Activated CD4-positive, CD25-positive, alpha-beta regulatory T cell treated with anti-CD3 and anti-CD28 coated beads, Interleukin-2, amount 50 U/mL, for 72 hours (primary cell): ENCODE data around the gene SYNDIG1.
"Not testable (repeated sequence)": the region's sequence is repeated elsewhere in the genome, so short reads cannot be mapped to it uniquely, and the experiment has no call there.

ENCODE experiments used
- DNase-seq: peaks from one replicate; pipeline ENCODE4 v3.0.0; 2021

Gene SYNDIG1

GRCh38 chr20:24616258-24617079 lies 147.0 kb downstream of the SYNDIG1 start:
- DNase-seq = no peak

- DNase-seq = no peak
Measured at GRCh38 chr20:24617080-24617432, 147.6 kb downstream of the SYNDIG1 start.

DNA sequence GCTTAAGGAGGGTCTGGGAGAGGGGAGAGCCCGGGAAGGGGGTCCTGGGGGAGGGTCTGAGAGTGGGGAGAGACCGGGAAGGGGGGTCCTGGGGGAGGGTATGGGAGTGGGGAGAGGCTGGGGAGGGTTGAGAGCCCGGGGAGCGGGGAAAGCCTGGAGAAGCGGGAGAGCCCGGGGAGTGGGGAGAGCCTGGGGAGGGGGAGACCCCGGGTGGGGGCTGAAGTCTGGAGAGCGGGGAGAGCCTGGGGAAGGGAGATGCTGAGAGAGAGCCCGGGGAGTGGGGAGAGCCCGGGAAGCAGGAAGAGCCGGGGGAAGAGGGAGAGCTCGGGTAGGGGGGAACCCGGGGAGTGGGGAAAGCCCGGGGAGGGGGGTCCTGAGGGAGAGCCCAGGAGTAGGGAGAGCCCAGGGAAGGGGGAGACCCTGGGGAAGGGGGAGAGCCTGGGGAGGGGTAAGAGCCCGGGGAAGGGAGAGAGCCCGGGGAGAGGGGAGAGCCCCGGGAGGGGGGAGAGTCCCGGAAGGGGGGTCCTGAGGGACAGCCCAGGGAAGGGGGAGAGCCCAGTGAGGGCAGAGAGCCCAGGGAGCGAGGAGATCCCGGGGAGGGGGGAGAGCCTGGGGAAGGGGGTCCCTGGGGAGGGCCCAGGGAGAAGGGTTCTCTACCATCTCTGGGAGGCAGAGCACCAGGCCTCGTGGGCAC lies 148.5 kb downstream of the SYNDIG1 start:
- no peak for DNase-seq

DNA sequence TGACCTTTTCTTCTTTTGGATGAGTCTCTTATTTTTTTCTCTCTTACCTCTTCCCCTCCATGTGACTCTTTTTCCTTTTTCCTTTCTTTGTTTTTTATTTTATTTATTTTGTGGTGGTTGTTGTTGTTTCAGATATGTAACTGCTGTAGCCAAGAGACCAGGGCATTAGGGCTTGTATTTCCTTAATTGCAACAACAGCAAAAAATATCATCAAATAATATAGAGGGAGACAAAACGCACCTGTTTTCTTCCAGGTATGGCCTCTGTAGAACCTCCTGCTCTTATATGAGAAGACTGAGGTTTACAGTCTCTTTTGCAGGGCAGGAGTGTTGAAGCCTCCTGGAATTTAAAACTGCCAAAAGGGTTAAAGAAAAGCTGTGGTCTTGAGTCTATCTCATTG lies 149.3 kb downstream of the SYNDIG1 start:
- DNase-seq = no peak

GRCh38 chr20:24619212-24619611 lies 149.8 kb downstream of the SYNDIG1 start:
- DNase-seq = no peak

GRCh38 chr20:24620937-24621519 lies 151.6 kb downstream of the SYNDIG1 start:
- DNase-seq = no peak

GRCh38 chr20:24622856-24623255 lies 153.4 kb downstream of the SYNDIG1 start:
- no peak for DNase-seq

- not testable (repeated sequence) for DNase-seq
Measured at GRCh38 chr20:24626141-24626540, 156.7 kb downstream of the SYNDIG1 start.

DNA sequence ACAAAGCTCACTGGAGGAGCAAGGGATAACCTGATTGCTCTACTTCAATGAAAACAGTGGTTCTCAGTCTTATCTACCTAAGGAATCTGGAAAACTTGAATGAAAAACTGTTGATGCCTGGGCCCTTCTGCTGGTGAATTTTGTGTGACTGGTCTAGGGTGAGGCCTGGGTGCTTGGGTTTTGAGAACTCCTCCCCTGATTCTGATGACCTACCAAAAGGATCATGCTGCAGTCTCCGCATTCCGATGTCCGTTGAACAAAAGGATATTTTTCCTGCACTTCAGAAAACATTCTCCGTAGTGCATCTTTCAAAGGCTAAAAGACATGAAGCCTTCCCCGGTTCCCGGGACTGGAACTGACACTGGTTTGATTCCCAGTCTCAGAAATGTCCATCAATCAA lies 157.9 kb downstream of the SYNDIG1 start:
- DNase-seq = no peak

DNA sequence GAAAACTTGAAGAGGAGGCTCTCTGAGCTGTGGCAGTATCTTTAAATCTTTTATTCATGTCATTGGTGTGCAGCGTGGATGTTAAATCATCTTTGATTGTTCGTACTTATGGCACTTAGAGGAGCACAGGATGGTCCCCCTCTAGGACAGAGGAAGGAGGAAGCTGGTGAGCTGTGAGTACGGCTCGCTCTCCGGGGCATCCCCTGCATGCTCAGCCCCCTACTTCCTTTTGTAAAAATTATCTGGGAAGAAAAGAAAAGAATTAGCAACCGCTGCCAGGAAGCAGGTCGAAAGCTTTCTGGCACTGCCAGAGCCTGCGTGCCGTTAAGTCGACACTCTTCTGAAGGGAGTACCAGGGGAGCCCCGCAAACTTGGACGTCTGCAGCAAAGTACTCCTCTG lies 158.5 kb downstream of the SYNDIG1 start:
- DNase-seq = no peak

DNA sequence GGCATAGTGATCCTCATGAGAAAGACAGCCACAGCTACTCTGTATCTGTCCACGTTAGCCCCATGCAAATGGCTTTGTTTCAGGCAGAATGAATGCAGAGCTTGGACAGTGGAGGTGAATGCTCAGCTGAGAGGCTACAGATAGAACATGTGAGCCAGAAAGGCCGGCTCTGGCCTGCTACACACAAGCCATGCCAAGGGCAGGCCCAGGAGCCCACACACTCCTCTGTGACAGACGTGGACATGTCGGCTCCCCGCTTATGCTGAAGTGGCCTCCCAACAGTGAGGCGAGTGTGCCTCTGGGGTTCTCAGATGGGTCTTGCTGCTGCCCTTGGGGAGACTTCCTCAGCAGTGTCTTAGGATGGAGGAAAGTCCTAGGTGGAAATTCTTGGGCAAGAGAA lies 159.6 kb downstream of the SYNDIG1 start:
- DNase-seq = no peak

GRCh38 chr20:24629668-24630067 lies 160.2 kb downstream of the SYNDIG1 start:
- no peak for DNase-seq

- no peak for DNase-seq
Measured at GRCh38 chr20:24630486-24631172, 161.2 kb downstream of the SYNDIG1 start.

DNA sequence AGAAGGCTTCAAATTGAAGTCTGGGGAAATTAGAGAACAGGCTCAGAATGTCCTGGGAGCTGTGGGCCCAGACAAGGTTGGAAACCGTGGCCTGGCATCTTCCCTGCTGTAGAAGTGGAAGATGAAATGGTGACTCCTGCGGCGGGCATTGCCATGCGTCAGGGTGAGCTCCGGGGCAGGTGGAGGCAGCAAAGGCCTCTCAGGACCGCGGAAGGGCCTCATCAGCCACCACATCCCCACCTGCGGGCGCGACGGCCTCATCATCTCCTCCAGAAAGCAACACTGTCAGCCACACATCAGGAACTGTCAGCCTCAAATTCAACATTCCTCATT lies 161.7 kb downstream of the SYNDIG1 start:
- no peak for DNase-seq

DNA sequence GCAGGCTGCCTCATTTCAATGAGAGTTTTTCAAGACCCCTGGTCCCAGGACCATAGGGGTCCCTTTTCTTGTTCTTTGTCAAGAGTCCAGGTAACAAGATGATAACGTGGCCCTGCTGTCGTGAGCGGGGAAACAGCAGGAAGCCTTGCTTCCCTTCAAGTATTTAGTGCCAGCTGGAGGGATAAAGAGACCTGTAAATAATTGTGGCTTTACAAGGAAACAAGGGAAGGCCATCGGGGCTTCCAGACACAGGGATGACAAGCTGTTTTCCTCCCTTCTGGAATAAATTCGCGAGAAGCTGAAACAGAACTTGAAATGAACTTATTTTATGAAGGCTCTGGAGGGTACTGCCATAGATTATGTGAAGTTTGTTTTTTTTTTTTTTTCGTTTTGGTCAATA lies 163.2 kb downstream of the SYNDIG1 start:
- no peak for DNase-seq

GRCh38 chr20:24633026-24633425 lies 163.6 kb downstream of the SYNDIG1 start:
- no peak for DNase-seq

DNA sequence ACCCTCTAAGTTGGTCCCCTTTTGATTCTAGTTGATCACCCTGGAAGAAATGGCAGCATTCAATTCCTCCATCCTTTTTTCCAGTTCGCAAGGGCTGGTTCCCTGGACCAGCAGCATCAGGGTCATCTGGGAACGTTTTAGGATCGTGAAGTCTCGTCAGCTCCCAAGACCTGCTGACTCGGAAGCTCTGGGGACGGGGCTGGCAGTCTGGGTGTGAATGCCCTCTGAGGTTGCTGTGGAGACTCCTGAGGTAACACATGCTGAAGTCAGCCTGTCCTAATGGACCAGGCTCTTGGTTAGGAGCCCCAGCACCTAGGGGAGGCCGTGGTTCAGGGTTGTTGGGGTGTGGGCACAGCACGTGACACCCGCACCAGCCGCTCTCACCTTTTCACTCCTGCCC lies 164.1 kb downstream of the SYNDIG1 start:
- DNase-seq = no peak

GRCh38 chr20:24634855-24635254 lies 165.4 kb downstream of the SYNDIG1 start:
- DNase-seq = no peak

DNA sequence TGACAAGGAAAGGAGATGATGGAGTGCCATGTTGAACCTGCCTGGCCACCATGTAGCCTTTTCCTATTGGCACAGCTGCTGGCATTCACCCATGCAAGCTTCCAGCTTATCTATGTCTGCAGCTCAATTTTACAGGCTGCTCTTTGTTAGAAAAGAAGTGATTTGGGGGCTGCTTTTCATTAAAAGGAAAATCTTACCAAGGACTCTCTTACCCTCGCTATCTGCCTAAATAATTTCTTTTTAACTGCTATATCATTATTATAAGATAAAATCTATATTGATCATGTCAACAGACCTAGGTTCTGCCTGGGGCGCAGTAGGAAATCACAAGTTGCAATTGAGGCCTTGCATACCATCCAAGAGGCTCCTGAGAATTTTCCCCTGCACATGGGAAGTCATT lies 167.2 kb downstream of the SYNDIG1 start:
- no peak for DNase-seq

DNA sequence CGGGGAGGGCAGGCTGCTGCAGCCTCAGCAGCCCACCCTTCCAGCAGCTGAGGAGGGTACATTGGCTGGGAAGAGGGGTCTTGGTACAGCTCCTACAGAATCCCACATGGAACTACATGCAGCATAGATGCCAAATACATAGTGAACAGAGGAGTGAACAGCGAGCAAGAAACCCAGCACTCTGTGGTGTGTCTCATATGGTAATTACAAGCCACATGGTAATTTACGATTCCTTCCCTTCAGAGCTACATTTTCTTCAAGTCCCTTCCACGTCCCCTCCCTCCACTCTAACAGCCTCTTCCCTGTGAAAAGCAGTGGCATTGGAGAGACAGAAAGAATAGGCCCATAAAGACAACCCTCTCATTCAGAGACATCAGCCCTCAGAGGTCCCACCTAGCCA lies 167.7 kb downstream of the SYNDIG1 start:
- no peak for DNase-seq

DNA sequence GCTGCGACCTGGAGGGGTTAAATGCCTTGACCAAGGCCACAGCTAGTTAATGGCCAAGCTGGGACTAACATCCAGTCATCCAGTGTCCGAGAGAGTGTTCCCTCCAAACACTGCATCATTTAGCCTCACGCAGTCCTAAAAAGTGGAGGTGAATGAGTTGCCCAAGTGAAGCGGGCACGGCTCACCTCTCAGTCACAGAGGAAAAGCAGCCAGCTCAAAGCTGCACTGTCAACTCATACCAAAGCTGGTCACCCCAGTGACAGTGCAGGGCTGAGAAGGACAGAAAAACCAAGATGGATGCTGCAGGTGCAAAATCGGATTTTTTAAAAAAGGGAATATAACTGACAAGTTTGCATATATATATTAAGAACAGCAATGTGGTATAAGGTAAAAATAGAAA lies 168.5 kb downstream of the SYNDIG1 start:
- no peak for DNase-seq

- DNase-seq = no peak
Measured at GRCh38 chr20:24638591-24639548, 169.4 kb downstream of the SYNDIG1 start.

GRCh38 chr20:24640276-24640675 lies 170.8 kb downstream of the SYNDIG1 start:
- DNase-seq = no peak
